Endometrium (tissue), 2 donors: ENCODE data around the gene CD1B.
"Not testable (repeated sequence)": the region's sequence is repeated elsewhere in the genome, so short reads cannot be mapped to it uniquely, and the experiment has no call there.

Experiments
- FAIRE-seq: peaks from 2 replicates; lab custom pipeline; 2012; peaks lifted over from hg19 to GRCh38; lab: Jason Lieb, UNC
- donor health status: control.
- donor health status: control.

Gene CD1B

GRCh38 chr1:158331481-158332150 is at the start of gene CD1B:
Gene CD1B (minus strand): TSS chr1:158331531. CDS start chr1:158331423, 108 bp downstream.
- FAIRE-seq = no peak

- FAIRE-seq = no peak
Observed at GRCh38 chr1:158374860-158375259, 43.5 kb upstream of the CD1B start.

- not testable (repeated sequence) for FAIRE-seq
Observed at GRCh38 chr1:158374101-158374500, 42.8 kb upstream of the CD1B start.

- FAIRE-seq = no peak
Observed at GRCh38 chr1:158371188-158371953, 40.0 kb upstream of the CD1B start.

GRCh38 chr1:158366783-158367182 is 35.5 kb upstream of the CD1B start:
- FAIRE-seq = no peak

- FAIRE-seq = no peak
Observed at GRCh38 chr1:158362941-158363340, 31.6 kb upstream of the CD1B start.

- FAIRE-seq = no peak
Observed at GRCh38 chr1:158362482-158362881, 31.2 kb upstream of the CD1B start.

GRCh38 chr1:158357441-158357840 is 26.1 kb upstream of the CD1B start:
- no peak for FAIRE-seq

GRCh38 chr1:158356616-158357015 is 25.3 kb upstream of the CD1B start:
- no peak for FAIRE-seq

GRCh38 chr1:158355773-158356285 is 24.5 kb upstream of the CD1B start:
- FAIRE-seq = no peak

GRCh38 chr1:158354255-158354654 is 22.9 kb upstream of the CD1B start:
- no peak for FAIRE-seq

GRCh38 chr1:158353303-158354075 is 22.2 kb upstream of the CD1B start, which contains the start of gene CD1E:
Gene CD1E (plus strand): TSS chr1:158353894. CDS start chr1:158353989, 95 bp downstream.
- FAIRE-seq = no peak

GRCh38 chr1:158348946-158349345 is 17.6 kb upstream of the CD1B start:
- FAIRE-seq = not testable (repeated sequence)

GRCh38 chr1:158336413-158336812 is 5.1 kb upstream of the CD1B start:
- FAIRE-seq = not testable (repeated sequence)

GRCh38 chr1:158335213-158335532 is 3.8 kb upstream of the CD1B start:
- FAIRE-seq = no peak

- FAIRE-seq = no peak
Observed at GRCh38 chr1:158334526-158335212, 3.3 kb upstream of the CD1B start.

GRCh38 chr1:158333405-158334155 is 2.2 kb upstream of the CD1B start:
- FAIRE-seq = no peak

- no peak for FAIRE-seq
Observed at GRCh38 chr1:158331106-158331425, 265 bp downstream of the CD1B start.

GRCh38 chr1:158330391-158331105 is 783 bp downstream of the CD1B start:
- no peak for FAIRE-seq

- FAIRE-seq = no peak
Observed at GRCh38 chr1:158329733-158330132, 1.6 kb downstream of the CD1B start.

- no peak for FAIRE-seq
Observed at GRCh38 chr1:158329300-158329699, 2.0 kb downstream of the CD1B start.
